ENCODE measurements around the gene TMEM98. TPM values are rescaled to one million over a fixed set of nuclear protein-coding genes. Genes with fewer than 3 reads are reported as not detected.
"Not testable (repeated sequence)": the region's sequence is repeated elsewhere in the genome, so short reads cannot be mapped to it uniquely, and the experiment has no call there.

TMEM98 gene
- total RNA-seq, 1 experiment from 2014 or later: 67.6 TPM

DNA sequence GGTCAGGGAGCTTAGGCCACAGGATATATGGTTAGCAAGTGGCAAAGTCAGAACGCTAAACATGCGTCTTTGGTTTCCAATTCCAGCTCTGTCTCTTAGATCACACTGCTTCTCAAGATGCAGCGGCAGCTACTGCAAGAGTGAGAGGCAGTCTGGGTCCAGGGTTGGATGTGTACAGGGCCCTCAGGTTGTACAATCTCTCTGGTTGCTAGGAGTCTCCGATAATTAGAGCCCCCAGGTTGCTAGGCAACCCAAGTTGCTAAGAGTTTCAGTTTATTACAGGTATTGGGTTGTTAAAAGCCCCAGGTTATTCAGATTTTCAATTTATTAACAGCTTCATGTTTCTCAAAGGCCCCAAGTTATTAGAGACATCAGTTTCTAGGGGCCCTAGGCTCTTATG lies 48.2 kb downstream of the TMEM98 start:
- Histone ChIP-seq H3K36me3 (ENCODE audit: insufficient read depth, low read length, poor library complexity, severe bottlenecking) (no peaks in the 10 kb centered on the region), H3K27ac (ENCODE audit: low read depth, low read length, poor library complexity, severe bottlenecking) (no peak overlapping the region), H3K4me1 (ENCODE audit: insufficient read depth, low read length, poor library complexity, severe bottlenecking) (no peaks in the 10 kb centered on the region), H3K27me3 (replicated peaks; ENCODE audit: insufficient read depth, low read depth, low read length, poor library complexity) (no peaks in the 10 kb centered on the region), H3K4me3 (ENCODE audit: low read depth, low read length, poor library complexity, severe bottlenecking) (no peak overlapping the region), H3K9me3 (ENCODE audit: low read depth, low read length, poor library complexity, severe bottlenecking) (no peaks in the 10 kb centered on the region)
- DNase-seq (ENCODE audit: low spot score): no peak
- intact Hi-C loops (cut with micrococcal nuclease; ENCODE audit: unreplicated experiment): no loop called here
- no peak for TF ChIP-seq EZH2 (IDR thresholded peaks at IDR 0.05; ENCODE audit: borderline replicate concordance, low read depth, low read length, poor library complexity, severe bottlenecking)
- TF ChIP-seq, protein P1, sequence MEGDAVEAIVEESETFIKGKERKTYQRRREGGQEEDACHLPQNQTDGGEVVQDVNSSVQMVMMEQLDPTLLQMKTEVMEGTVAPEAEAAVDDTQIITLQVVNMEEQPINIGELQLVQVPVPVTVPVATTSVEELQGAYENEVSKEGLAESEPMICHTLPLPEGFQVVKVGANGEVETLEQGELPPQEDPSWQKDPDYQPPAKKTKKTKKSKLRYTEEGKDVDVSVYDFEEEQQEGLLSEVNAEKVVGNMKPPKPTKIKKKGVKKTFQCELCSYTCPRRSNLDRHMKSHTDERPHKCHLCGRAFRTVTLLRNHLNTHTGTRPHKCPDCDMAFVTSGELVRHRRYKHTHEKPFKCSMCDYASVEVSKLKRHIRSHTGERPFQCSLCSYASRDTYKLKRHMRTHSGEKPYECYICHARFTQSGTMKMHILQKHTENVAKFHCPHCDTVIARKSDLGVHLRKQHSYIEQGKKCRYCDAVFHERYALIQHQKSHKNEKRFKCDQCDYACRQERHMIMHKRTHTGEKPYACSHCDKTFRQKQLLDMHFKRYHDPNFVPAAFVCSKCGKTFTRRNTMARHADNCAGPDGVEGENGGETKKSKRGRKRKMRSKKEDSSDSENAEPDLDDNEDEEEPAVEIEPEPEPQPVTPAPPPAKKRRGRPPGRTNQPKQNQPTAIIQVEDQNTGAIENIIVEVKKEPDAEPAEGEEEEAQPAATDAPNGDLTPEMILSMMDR (conservative IDR thresholded peaks at IDR 0.05; ENCODE audit: low read depth, low read length): no peak
- no TSS peak for BruUV-seq (replicated peaks)
- CTCF ChIA-PET: interaction anchor here (0.7 kb wide), 1 partner anchor 22 kb away, joined by 4 read pairs; no protein-coding TSS in a partner anchor
- POLR2A ChIA-PET (ENCODE audit: low non-redundant PET): no interaction called here

DNA sequence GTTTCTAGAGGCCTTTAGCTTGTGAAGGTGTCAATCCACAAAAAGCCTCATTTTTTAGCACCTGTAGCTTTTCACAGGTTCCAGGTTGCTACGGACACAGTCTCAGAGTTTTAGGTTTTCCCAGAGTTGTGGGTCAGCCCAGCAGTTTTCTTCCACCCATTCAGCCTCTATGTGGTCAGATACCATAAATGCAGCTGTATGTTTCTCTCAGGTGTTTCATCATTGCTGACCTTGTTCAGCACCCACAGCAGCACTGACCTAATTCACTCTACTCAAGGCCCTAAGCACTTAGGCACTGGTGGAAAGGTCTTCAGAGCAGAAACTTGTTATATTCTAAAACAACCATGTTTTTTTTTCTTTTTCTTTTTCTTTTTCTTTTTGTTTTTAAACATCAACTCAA lies 48.7 kb downstream of the TMEM98 start:
- no TSS peak for BruUV-seq (replicated peaks)
- Histone ChIP-seq H3K4me1 (ENCODE audit: insufficient read depth, low read length, poor library complexity, severe bottlenecking) (no peaks in the 10 kb centered on the region), H3K4me3 (ENCODE audit: low read depth, low read length, poor library complexity, severe bottlenecking) (no peak overlapping the region), H3K27ac (ENCODE audit: low read depth, low read length, poor library complexity, severe bottlenecking) (no peak overlapping the region), H3K36me3 (ENCODE audit: insufficient read depth, low read length, poor library complexity, severe bottlenecking) (no peaks in the 10 kb centered on the region), H3K9me3 (ENCODE audit: low read depth, low read length, poor library complexity, severe bottlenecking) (no peaks in the 10 kb centered on the region), H3K27me3 (replicated peaks; ENCODE audit: insufficient read depth, low read depth, low read length, poor library complexity) (no peaks in the 10 kb centered on the region)
- ChIA-PET CTCF (no interaction called here), POLR2A (ENCODE audit: low non-redundant PET) (no interaction called here)
- intact Hi-C loops (cut with micrococcal nuclease; ENCODE audit: unreplicated experiment): no loop called here
- no peak for TF ChIP-seq EZH2 (IDR thresholded peaks at IDR 0.05; ENCODE audit: borderline replicate concordance, low read depth, low read length, poor library complexity, severe bottlenecking)
- TF ChIP-seq, protein P1 (conservative IDR thresholded peaks at IDR 0.05; ENCODE audit: low read depth, low read length): no peak
- DNase-seq (ENCODE audit: low spot score): no peak

DNA sequence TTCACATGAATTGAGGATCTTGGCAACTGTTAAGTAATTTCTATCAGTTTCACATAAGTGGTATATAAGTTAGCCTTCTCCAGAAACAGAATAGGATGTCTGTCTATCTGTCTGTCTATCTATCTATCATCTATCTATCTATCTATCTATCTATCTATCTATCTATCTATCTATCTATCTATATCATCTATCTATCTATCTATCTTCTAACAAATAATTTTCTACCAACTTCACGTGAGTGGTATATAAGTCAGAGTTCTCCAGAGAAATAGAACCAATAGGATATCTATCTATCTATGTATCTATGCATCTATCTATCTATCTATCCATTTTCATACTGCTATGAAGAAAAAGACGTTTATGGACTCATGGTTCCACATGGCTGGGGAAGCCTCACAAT lies 52.3 kb downstream of the TMEM98 start:
- POLR2A ChIA-PET (ENCODE audit: low non-redundant PET): no interaction called here
- intact Hi-C loops (cut with micrococcal nuclease; ENCODE audit: unreplicated experiment): no loop called here

DNA sequence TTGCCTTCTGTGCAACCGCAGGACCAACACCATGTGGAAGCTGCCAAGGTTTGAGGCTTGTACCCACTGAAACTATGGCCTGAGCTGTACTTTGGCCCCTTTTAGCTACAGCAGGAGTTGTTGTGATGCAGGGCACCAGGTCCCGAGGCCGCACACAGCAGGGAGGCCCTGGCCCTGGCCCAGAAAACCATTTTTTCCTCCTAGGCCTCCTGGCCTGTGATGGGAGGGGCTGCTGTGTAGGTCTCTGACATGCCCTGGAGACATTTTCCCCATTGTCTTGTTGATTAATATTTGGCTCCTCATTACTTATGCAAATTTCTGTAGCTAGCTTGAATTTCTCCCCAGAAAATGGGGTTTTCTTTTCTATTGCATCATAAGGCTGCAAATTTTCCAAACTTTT lies 53.7 kb downstream of the TMEM98 start:
- H3K4me3 ChIP-seq (ENCODE audit: low read depth, low read length, poor library complexity, severe bottlenecking); H3K9me3 ChIP-seq (ENCODE audit: low read depth, low read length, poor library complexity, severe bottlenecking); POLR2A ChIA-PET (ENCODE audit: low non-redundant PET); CTCF ChIA-PET; intact Hi-C loops (cut with micrococcal nuclease; ENCODE audit: unreplicated experiment); DNase-seq (ENCODE audit: low spot score); H3K27ac ChIP-seq (ENCODE audit: low read depth, low read length, poor library complexity, severe bottlenecking); H3K36me3 ChIP-seq (ENCODE audit: insufficient read depth, low read length, poor library complexity, severe bottlenecking); H3K4me1 ChIP-seq (ENCODE audit: insufficient read depth, low read length, poor library complexity, severe bottlenecking); H3K27me3 ChIP-seq (replicated peaks; ENCODE audit: insufficient read depth, low read depth, low read length, poor library complexity); BruUV-seq (replicated peaks): not testable (repeated sequence)

More for the DNA sequence above, 52.3 kb downstream of the TMEM98 start:
- Histone ChIP-seq H3K27me3 (replicated peaks; ENCODE audit: insufficient read depth, low read depth, low read length, poor library complexity) (no peaks in the 10 kb centered on the region), H3K4me3 (ENCODE audit: low read depth, low read length, poor library complexity, severe bottlenecking) (no peak overlapping the region), H3K27ac (ENCODE audit: low read depth, low read length, poor library complexity, severe bottlenecking) (no peak overlapping the region), H3K9me3 (ENCODE audit: low read depth, low read length, poor library complexity, severe bottlenecking) (no peaks in the 10 kb centered on the region), H3K36me3 (ENCODE audit: insufficient read depth, low read length, poor library complexity, severe bottlenecking) (no peaks in the 10 kb centered on the region), H3K4me1 (ENCODE audit: insufficient read depth, low read length, poor library complexity, severe bottlenecking) (no peaks in the 10 kb centered on the region)
- CTCF ChIA-PET: no interaction called here
- TF ChIP-seq EZH2 (IDR thresholded peaks at IDR 0.05; ENCODE audit: borderline replicate concordance, low read depth, low read length, poor library complexity, severe bottlenecking): no peak
- TF ChIP-seq, protein P1 (conservative IDR thresholded peaks at IDR 0.05; ENCODE audit: low read depth, low read length): no peak
- no peak for DNase-seq (ENCODE audit: low spot score)
- BruUV-seq (replicated peaks): no TSS peak
